ENCODE data around the gene KCNK10.

- TF ChIP-seq, protein P1, sequence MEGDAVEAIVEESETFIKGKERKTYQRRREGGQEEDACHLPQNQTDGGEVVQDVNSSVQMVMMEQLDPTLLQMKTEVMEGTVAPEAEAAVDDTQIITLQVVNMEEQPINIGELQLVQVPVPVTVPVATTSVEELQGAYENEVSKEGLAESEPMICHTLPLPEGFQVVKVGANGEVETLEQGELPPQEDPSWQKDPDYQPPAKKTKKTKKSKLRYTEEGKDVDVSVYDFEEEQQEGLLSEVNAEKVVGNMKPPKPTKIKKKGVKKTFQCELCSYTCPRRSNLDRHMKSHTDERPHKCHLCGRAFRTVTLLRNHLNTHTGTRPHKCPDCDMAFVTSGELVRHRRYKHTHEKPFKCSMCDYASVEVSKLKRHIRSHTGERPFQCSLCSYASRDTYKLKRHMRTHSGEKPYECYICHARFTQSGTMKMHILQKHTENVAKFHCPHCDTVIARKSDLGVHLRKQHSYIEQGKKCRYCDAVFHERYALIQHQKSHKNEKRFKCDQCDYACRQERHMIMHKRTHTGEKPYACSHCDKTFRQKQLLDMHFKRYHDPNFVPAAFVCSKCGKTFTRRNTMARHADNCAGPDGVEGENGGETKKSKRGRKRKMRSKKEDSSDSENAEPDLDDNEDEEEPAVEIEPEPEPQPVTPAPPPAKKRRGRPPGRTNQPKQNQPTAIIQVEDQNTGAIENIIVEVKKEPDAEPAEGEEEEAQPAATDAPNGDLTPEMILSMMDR (IDR thresholded peaks at IDR 0.05) = no peak
- TF ChIP-seq SMC3 (IDR thresholded peaks at IDR 0.05; ENCODE audit: low read depth, low read length) = no peak
- TF ChIP-seq FOXM1 (IDR thresholded peaks at IDR 0.05; ENCODE audit: low read depth) = no peak
- no peak for TF ChIP-seq REST (IDR thresholded peaks at IDR 0.05; ENCODE audit: low read depth, low read length)
- no peak for TF ChIP-seq USF2 (IDR thresholded peaks at IDR 0.05; ENCODE audit: borderline replicate concordance, low read depth, low read length)
- no peak for TF ChIP-seq RAD21 (IDR thresholded peaks at IDR 0.05; ENCODE audit: low read length)
- TF ChIP-seq NRF1 (IDR thresholded peaks at IDR 0.05; ENCODE audit: low read depth, low read length) = no peak
Observed at GRCh38 chr14:88196925-88197324, 126.1 kb downstream of the KCNK10 start.

Measured in SK-N-SH (cell line).